Measurements from ENCODE around the gene CUX1. TPM values are rescaled to one million over a fixed set of nuclear protein-coding genes. Genes with fewer than 3 reads are reported as not detected.

Gene CUX1
- total and polyA plus RNA-seq, 2 donors: 59.7 to 63.5 TPM

DNA sequence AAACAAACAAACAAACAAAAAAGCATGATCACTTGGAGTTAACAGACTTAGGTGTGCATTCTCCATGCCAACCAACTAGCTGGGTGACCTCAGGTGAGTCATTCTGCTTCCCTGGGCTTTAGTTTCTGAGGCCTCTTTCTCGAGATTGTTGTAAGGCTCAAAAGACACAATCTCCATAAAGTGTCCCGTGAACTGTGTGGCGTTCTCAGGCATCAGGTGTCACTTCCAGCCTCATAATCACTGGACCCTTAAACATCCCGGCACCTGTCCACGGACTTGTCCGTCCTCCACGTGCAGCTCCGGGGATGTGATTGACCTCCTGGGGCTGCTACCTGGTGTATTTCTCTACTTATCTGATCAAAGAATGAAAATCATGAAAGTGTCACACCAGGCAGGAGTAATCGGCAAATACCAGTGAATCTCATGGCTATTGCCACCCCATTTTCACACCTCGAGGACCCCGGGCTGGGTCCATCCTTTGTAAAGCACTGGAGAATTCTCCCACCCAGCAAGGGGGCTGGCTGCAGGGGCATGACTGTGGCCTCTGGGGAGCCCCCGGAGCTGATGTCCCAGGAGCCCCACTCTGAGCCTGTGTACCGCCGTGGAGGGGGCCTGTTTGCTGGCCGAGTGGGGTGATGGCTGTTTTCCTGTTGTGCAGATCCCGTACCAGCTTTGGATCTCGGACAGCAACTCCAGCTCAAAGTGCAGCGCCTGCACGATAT, 279.4 kb downstream of the CUX1 start:
- no peak for DNase-seq (ENCODE audit: extremely low spot score)
- Histone ChIP-seq H3K4me3 (ENCODE audit: low read depth, low read length) (no peak overlapping the region), H3K27ac (ENCODE audit: low read depth) (no peak overlapping the region), H3K36me3 (ENCODE audit: insufficient read depth) (no peaks in the 10 kb centered on the region), H3K4me1 (ENCODE audit: insufficient read depth) (no peaks in the 10 kb centered on the region)
- 77% methylated on average over 19 of the region's 19 CpGs for WGBS

- Histone ChIP-seq H3K4me1 (ENCODE audit: insufficient read depth) (no peaks in the 10 kb centered on the region), H3K27ac (ENCODE audit: low read depth) (no peak overlapping the region), H3K4me3 (ENCODE audit: low read depth, low read length) (no peak overlapping the region), H3K36me3 (ENCODE audit: insufficient read depth) (no peaks in the 10 kb centered on the region)
- no peak for DNase-seq (ENCODE audit: extremely low spot score)
- WGBS: 62% methylated on average over 13 of the region's 13 CpGs
These were observed 280.3 kb downstream of the CUX1 start for GRCh38 chr7:102097601-102098161.

- 96% methylated on average over 6 of the region's 6 CpGs for WGBS
- no peak overlapping the region for H3K4me3 ChIP-seq (ENCODE audit: low read depth, low read length)
- no peaks in the 10 kb centered on the region for H3K4me1 ChIP-seq (ENCODE audit: insufficient read depth)
- no peak for DNase-seq (ENCODE audit: extremely low spot score)
- no peak overlapping the region for H3K27ac ChIP-seq (ENCODE audit: low read depth)
- H3K36me3 ChIP-seq (ENCODE audit: insufficient read depth): no peaks in the 10 kb centered on the region
These were observed 281.6 kb downstream of the CUX1 start for GRCh38 chr7:102098986-102099385.

DNA sequence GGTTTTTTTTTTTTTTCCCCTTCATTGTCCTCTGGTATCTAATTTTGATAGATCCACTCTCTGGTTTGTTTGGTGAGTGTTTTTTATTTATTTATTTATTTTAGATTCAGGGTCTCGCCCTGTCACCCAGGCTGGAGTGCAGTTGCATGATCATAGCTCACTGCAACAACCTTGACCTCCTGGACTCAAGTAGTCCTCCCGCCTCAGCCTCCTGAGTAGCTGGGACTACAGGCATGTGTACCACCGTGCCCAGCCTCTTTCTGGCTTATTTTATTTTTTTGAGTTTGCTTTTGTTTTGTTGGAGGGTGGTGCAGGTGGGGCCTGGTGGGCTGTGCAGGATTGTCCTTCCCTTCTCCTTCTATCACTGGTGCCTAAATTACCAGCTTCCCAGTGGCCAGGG, 282.0 kb downstream of the CUX1 start:
- Histone ChIP-seq H3K36me3 (ENCODE audit: insufficient read depth) (no peaks in the 10 kb centered on the region), H3K27ac (ENCODE audit: low read depth) (no peak overlapping the region), H3K4me3 (ENCODE audit: low read depth, low read length) (no peak overlapping the region), H3K4me1 (ENCODE audit: insufficient read depth) (no peaks in the 10 kb centered on the region)
- DNase-seq (ENCODE audit: extremely low spot score): no peak
- 98% methylated on average over 3 of the region's 3 CpGs for WGBS

DNA sequence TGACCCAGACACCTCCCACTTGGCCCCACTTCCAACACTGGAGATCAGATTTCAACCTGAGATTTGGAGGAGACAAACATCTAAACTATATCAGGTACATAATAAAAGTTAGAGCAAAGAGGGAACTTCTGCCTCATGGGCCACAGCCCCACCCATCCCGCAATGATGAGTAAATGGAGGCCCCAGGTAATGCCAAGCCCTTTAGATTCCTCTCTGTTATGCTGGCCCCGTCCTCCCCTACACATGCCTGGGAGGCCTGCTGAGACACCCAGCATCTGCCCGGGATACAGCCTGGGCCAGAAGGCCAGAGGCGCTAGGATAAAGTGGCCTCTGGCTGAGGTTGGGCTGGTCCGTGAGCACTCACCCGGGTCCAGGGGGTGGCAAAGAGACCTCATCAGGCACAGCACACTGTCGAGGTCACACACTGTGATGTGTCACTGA, 283.7 kb downstream of the CUX1 start:
- no peaks in the 10 kb centered on the region for H3K36me3 ChIP-seq (ENCODE audit: insufficient read depth)
- no peak overlapping the region for H3K27ac ChIP-seq (ENCODE audit: low read depth)
- H3K4me3 ChIP-seq (ENCODE audit: low read depth, low read length): no peak overlapping the region
- WGBS: 91% methylated on average over 7 of the region's 7 CpGs
- no peak for DNase-seq (ENCODE audit: extremely low spot score)
- H3K4me1 ChIP-seq (ENCODE audit: insufficient read depth): no peaks in the 10 kb centered on the region

GRCh38 chr7:102101926-102102325, 284.5 kb downstream of the CUX1 start:
- 93% methylated on average over 11 of the region's 11 CpGs for WGBS
- no peak overlapping the region for H3K4me3 ChIP-seq (ENCODE audit: low read depth, low read length)
- peaks cover 1% of the 10 kb centered on the region for H3K36me3 ChIP-seq (ENCODE audit: insufficient read depth)
- H3K4me1 ChIP-seq (ENCODE audit: insufficient read depth): no peaks in the 10 kb centered on the region
- no peak for DNase-seq (ENCODE audit: extremely low spot score)
- H3K27ac ChIP-seq (ENCODE audit: low read depth): no peak overlapping the region

DNA sequence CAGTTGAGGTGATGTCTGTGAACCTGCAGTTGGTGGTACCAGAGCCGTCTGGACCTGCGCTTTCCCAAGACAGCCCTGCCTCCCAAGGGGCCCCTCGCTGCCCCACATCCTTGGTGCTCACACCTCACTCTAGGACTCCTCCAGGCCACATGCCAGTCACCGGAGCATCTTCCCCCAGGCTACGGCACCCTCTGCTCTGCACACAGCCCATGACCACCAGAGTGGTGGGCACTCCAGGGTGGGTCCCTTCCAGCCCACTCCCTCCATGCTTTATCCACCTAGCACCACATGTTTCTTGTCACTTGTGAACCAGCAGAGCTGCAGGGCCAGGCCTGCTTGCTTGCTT, 285.6 kb downstream of the CUX1 start:
- no peak overlapping the region for H3K27ac ChIP-seq (ENCODE audit: low read depth)
- DNase-seq (ENCODE audit: extremely low spot score): no peak
- peaks cover 1% of the 10 kb centered on the region for H3K36me3 ChIP-seq (ENCODE audit: insufficient read depth)
- 94% methylated on average over 5 of the region's 5 CpGs for WGBS
- H3K4me1 ChIP-seq (ENCODE audit: insufficient read depth): no peaks in the 10 kb centered on the region
- no peak overlapping the region for H3K4me3 ChIP-seq (ENCODE audit: low read depth, low read length)

- H3K4me3 ChIP-seq (ENCODE audit: low read depth, low read length): no peak overlapping the region
- H3K27ac ChIP-seq (ENCODE audit: low read depth): no peak overlapping the region
- peaks cover 4% of the 10 kb centered on the region for H3K36me3 ChIP-seq (ENCODE audit: insufficient read depth)
- H3K4me1 ChIP-seq (ENCODE audit: insufficient read depth): no peaks in the 10 kb centered on the region
- 95% methylated on average over 5 of the region's 5 CpGs for WGBS
- no peak for DNase-seq (ENCODE audit: extremely low spot score)
These were observed 286.8 kb downstream of the CUX1 start for GRCh38 chr7:102104245-102104644.

- H3K4me3 ChIP-seq (ENCODE audit: low read depth, low read length): no peak overlapping the region
- no peak overlapping the region for H3K27ac ChIP-seq (ENCODE audit: low read depth)
- H3K36me3 ChIP-seq (ENCODE audit: insufficient read depth): peaks cover 4% of the 10 kb centered on the region
- DNase-seq (ENCODE audit: extremely low spot score): no peak
- 79% methylated on average over 5 of the region's 5 CpGs for WGBS
- no peaks in the 10 kb centered on the region for H3K4me1 ChIP-seq (ENCODE audit: insufficient read depth)
These were observed 289.2 kb downstream of the CUX1 start for GRCh38 chr7:102106625-102107024.

DNA sequence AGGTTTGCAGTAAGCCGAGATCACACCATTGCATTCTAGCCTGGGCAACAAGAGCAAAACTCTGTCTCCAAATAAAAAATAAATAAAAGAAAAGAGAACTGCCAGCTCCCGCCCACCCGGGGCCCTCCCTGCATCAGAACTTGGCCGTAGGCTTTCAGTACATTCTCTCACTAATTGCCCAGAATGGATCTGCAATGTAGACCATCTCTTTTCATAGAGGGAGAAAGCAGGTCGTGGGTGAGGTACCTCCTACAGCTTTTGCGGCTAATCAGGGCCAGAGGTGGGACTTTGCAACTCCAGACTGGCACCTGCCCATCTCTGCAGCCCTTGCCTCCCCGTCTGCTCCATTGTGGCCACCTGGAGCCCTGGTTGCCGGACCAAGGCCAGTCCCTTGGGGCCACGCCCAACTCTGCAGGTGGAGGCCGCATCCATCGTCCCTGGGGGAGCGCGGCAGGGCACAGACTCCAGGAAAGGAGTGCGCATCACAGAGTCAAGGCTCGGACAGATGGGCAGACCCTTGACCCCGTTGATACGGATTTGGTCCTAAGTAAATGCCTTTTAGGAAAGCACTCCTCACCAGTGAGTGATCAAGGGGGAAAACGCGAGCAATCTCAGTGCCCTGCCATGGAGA, 290.2 kb downstream of the CUX1 start:
- Histone ChIP-seq H3K4me1 (ENCODE audit: insufficient read depth) (no peaks in the 10 kb centered on the region), H3K4me3 (ENCODE audit: low read depth, low read length) (no peak overlapping the region), H3K27ac (ENCODE audit: low read depth) (no peak overlapping the region), H3K36me3 (ENCODE audit: insufficient read depth) (peaks cover 6% of the 10 kb centered on the region)
- no peak for DNase-seq (ENCODE audit: extremely low spot score)
- 91% methylated on average over 19 of the region's 19 CpGs for WGBS

DNA sequence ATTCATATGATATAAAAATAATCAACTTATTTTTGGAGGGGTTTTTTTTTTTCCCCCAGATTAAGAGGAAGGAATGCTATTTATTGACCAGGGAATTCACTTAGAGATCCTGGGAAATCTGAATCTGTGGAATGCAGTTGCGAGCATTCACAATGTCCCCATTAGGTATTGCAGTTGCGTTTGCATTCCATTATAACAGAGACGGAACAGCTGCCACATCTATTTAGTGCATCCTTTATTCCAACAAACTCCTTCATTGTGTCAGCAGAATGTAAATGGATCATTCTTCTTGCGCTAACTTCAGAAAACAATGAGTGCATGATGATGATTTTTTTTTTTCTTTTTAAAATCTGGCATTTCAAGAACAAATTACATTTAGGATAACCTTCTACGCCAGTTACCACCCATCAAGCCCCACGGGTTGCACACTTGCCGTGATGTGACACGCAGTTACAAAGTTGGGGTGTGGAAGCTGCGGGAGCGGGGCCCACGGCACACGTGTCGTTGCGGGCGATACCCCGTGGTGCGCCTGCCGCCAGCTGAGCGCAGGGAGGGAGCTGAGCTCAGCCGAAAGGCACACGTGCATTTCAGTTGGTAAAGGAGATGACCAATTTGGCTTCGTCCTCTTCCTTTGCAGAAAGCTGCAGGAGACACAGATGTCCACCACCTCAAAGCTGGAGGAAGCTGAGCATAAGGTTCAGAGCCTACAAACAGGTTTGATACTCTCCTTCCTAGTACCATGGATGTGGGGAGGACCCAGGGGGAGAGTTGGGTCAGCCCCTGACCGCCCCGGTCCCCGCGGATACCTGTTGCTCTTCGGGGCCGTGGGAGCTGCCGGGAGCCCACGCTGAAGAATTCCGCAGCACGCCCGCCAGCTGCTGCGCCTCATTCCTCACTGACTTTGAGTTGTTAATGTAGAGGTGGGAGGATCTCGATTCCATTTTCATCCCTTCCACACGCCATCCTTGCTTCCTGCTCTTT, 293.9 kb downstream of the CUX1 start:
- Histone ChIP-seq H3K4me3 (ENCODE audit: low read depth, low read length) (no peak overlapping the region), H3K4me1 (ENCODE audit: insufficient read depth) (no peaks in the 10 kb centered on the region), H3K36me3 (ENCODE audit: insufficient read depth) (peaks cover 6% of the 10 kb centered on the region), H3K27ac (ENCODE audit: low read depth) (no peak overlapping the region)
- DNase-seq (ENCODE audit: extremely low spot score): no peak
- WGBS: 92% methylated on average over 36 of the region's 36 CpGs

- 97% methylated on average over 7 of the region's 7 CpGs for WGBS
- peaks cover 2% of the 10 kb centered on the region for H3K36me3 ChIP-seq (ENCODE audit: insufficient read depth)
- DNase-seq (ENCODE audit: extremely low spot score): no peak
- no peak overlapping the region for H3K4me3 ChIP-seq (ENCODE audit: low read depth, low read length)
- no peak overlapping the region for H3K27ac ChIP-seq (ENCODE audit: low read depth)
- H3K4me1 ChIP-seq (ENCODE audit: insufficient read depth): no peaks in the 10 kb centered on the region
These were observed 297.8 kb downstream of the CUX1 start for GRCh38 chr7:102115181-102115580.

GRCh38 chr7:102115931-102116330, 298.5 kb downstream of the CUX1 start:
- no peak for DNase-seq (ENCODE audit: extremely low spot score)
- Histone ChIP-seq H3K4me3 (ENCODE audit: low read depth, low read length) (no peak overlapping the region), H3K36me3 (ENCODE audit: insufficient read depth) (peaks cover 2% of the 10 kb centered on the region), H3K4me1 (ENCODE audit: insufficient read depth) (no peaks in the 10 kb centered on the region), H3K27ac (ENCODE audit: low read depth) (no peak overlapping the region)
- 96% methylated on average over 15 of the region's 15 CpGs for WGBS

All from urinary bladder (tissue), 4 donors.